ENCODE data around the gene RAB17.

The RAB17 gene

GRCh38 chr2:237540223-237540775, 50.2 kb downstream of the RAB17 start:
- H3K27ac ChIP-seq (ENCODE audit: low read depth, low read length) = no peak overlapping the region
- H3K9ac ChIP-seq (ENCODE audit: low read length) = no peak overlapping the region
- no peaks in the 10 kb centered on the region for H3K36me3 ChIP-seq (ENCODE audit: control insufficient read depth, insufficient read depth, low read length)
- H3K27me3 ChIP-seq (ENCODE audit: control insufficient read depth, insufficient read depth, low read length) = no peaks in the 10 kb centered on the region
- H3K4me1 ChIP-seq (ENCODE audit: control insufficient read depth, insufficient read depth, low read length) = no peaks in the 10 kb centered on the region
- no peak overlapping the region for H3K4me3 ChIP-seq (ENCODE audit: low read length)

- H3K36me3 ChIP-seq (ENCODE audit: control insufficient read depth, insufficient read depth, low read length) = no peaks in the 10 kb centered on the region
- H3K9ac ChIP-seq (ENCODE audit: low read length) = no peak overlapping the region
- no peaks in the 10 kb centered on the region for H3K4me1 ChIP-seq (ENCODE audit: control insufficient read depth, insufficient read depth, low read length)
- no peak overlapping the region for H3K4me3 ChIP-seq (ENCODE audit: low read length)
- H3K27ac ChIP-seq (ENCODE audit: low read depth, low read length) = no peak overlapping the region
- H3K27me3 ChIP-seq (ENCODE audit: control insufficient read depth, insufficient read depth, low read length) = no peaks in the 10 kb centered on the region
Measured at GRCh38 chr2:237539681-237540080, 50.9 kb downstream of the RAB17 start.

GRCh38 chr2:237538901-237539300, 51.6 kb downstream of the RAB17 start:
- no peak overlapping the region for H3K4me3 ChIP-seq (ENCODE audit: low read length)
- no peak overlapping the region for H3K27ac ChIP-seq (ENCODE audit: low read depth, low read length)
- no peak overlapping the region for H3K9ac ChIP-seq (ENCODE audit: low read length)
- H3K4me1 ChIP-seq (ENCODE audit: control insufficient read depth, insufficient read depth, low read length) = no peaks in the 10 kb centered on the region
- no peaks in the 10 kb centered on the region for H3K36me3 ChIP-seq (ENCODE audit: control insufficient read depth, insufficient read depth, low read length)
- no peaks in the 10 kb centered on the region for H3K27me3 ChIP-seq (ENCODE audit: control insufficient read depth, insufficient read depth, low read length)

- Histone ChIP-seq H3K9ac (ENCODE audit: low read length) (no peak overlapping the region), H3K27me3 (ENCODE audit: control insufficient read depth, insufficient read depth, low read length) (no peaks in the 10 kb centered on the region), H3K27ac (ENCODE audit: low read depth, low read length) (no peak overlapping the region), H3K4me1 (ENCODE audit: control insufficient read depth, insufficient read depth, low read length) (no peaks in the 10 kb centered on the region), H3K36me3 (ENCODE audit: control insufficient read depth, insufficient read depth, low read length) (no peaks in the 10 kb centered on the region), H3K4me3 (ENCODE audit: low read length) (no peak overlapping the region)
Measured at GRCh38 chr2:237538001-237538720, 52.4 kb downstream of the RAB17 start.

- H3K27ac ChIP-seq (ENCODE audit: low read depth, low read length) = no peak overlapping the region
- no peak overlapping the region for H3K9ac ChIP-seq (ENCODE audit: low read length)
- no peaks in the 10 kb centered on the region for H3K36me3 ChIP-seq (ENCODE audit: control insufficient read depth, insufficient read depth, low read length)
- no peaks in the 10 kb centered on the region for H3K27me3 ChIP-seq (ENCODE audit: control insufficient read depth, insufficient read depth, low read length)
- no peak overlapping the region for H3K4me3 ChIP-seq (ENCODE audit: low read length)
- no peaks in the 10 kb centered on the region for H3K4me1 ChIP-seq (ENCODE audit: control insufficient read depth, insufficient read depth, low read length)
Measured at GRCh38 chr2:237536617-237537016, 53.9 kb downstream of the RAB17 start.

- H3K27me3 ChIP-seq (ENCODE audit: control insufficient read depth, insufficient read depth, low read length) = no peaks in the 10 kb centered on the region
- no peaks in the 10 kb centered on the region for H3K4me1 ChIP-seq (ENCODE audit: control insufficient read depth, insufficient read depth, low read length)
- H3K27ac ChIP-seq (ENCODE audit: low read depth, low read length) = no peak overlapping the region
- H3K9ac ChIP-seq (ENCODE audit: low read length) = no peak overlapping the region
- H3K36me3 ChIP-seq (ENCODE audit: control insufficient read depth, insufficient read depth, low read length) = no peaks in the 10 kb centered on the region
- H3K4me3 ChIP-seq (ENCODE audit: low read length) = no peak overlapping the region
Measured at GRCh38 chr2:237536083-237536415, 54.5 kb downstream of the RAB17 start.

GRCh38 chr2:237535385-237536082, 55.0 kb downstream of the RAB17 start:
- no peaks in the 10 kb centered on the region for H3K36me3 ChIP-seq (ENCODE audit: control insufficient read depth, insufficient read depth, low read length)
- no peak overlapping the region for H3K27ac ChIP-seq (ENCODE audit: low read depth, low read length)
- H3K4me1 ChIP-seq (ENCODE audit: control insufficient read depth, insufficient read depth, low read length) = no peaks in the 10 kb centered on the region
- no peak overlapping the region for H3K9ac ChIP-seq (ENCODE audit: low read length)
- H3K27me3 ChIP-seq (ENCODE audit: control insufficient read depth, insufficient read depth, low read length) = no peaks in the 10 kb centered on the region
- no peak overlapping the region for H3K4me3 ChIP-seq (ENCODE audit: low read length)

- Histone ChIP-seq H3K27me3 (ENCODE audit: control insufficient read depth, insufficient read depth, low read length) (no peaks in the 10 kb centered on the region), H3K4me3 (ENCODE audit: low read length) (no peak overlapping the region), H3K9ac (ENCODE audit: low read length) (no peak overlapping the region), H3K36me3 (ENCODE audit: control insufficient read depth, insufficient read depth, low read length) (no peaks in the 10 kb centered on the region), H3K27ac (ENCODE audit: low read depth, low read length) (no peak overlapping the region), H3K4me1 (ENCODE audit: control insufficient read depth, insufficient read depth, low read length) (no peaks in the 10 kb centered on the region)
Measured at GRCh38 chr2:237534380-237534779, 56.2 kb downstream of the RAB17 start.

- no peaks in the 10 kb centered on the region for H3K4me1 ChIP-seq (ENCODE audit: control insufficient read depth, insufficient read depth, low read length)
- no peak overlapping the region for H3K9ac ChIP-seq (ENCODE audit: low read length)
- no peaks in the 10 kb centered on the region for H3K27me3 ChIP-seq (ENCODE audit: control insufficient read depth, insufficient read depth, low read length)
- no peaks in the 10 kb centered on the region for H3K36me3 ChIP-seq (ENCODE audit: control insufficient read depth, insufficient read depth, low read length)
- H3K4me3 ChIP-seq (ENCODE audit: low read length) = no peak overlapping the region
- no peak overlapping the region for H3K27ac ChIP-seq (ENCODE audit: low read depth, low read length)
Measured at GRCh38 chr2:237533668-237534161, 56.8 kb downstream of the RAB17 start.

GRCh38 chr2:237532160-237532559, 58.4 kb downstream of the RAB17 start:
- Histone ChIP-seq H3K9ac (ENCODE audit: low read length) (no peak overlapping the region), H3K36me3 (ENCODE audit: control insufficient read depth, insufficient read depth, low read length) (no peaks in the 10 kb centered on the region), H3K4me3 (ENCODE audit: low read length) (no peak overlapping the region), H3K4me1 (ENCODE audit: control insufficient read depth, insufficient read depth, low read length) (no peaks in the 10 kb centered on the region), H3K27me3 (ENCODE audit: control insufficient read depth, insufficient read depth, low read length) (no peaks in the 10 kb centered on the region), H3K27ac (ENCODE audit: low read depth, low read length) (no peak overlapping the region)

- H3K27ac ChIP-seq (ENCODE audit: low read depth, low read length) = no peak overlapping the region
Measured at GRCh38 chr2:237530472-237531433, 59.8 kb downstream of the RAB17 start.

More at GRCh38 chr2:237530472-237531433, 59.8 kb downstream of the RAB17 start:
- Histone ChIP-seq H3K9ac (ENCODE audit: low read length) (no peak overlapping the region), H3K27me3 (ENCODE audit: control insufficient read depth, insufficient read depth, low read length) (no peaks in the 10 kb centered on the region), H3K36me3 (ENCODE audit: control insufficient read depth, insufficient read depth, low read length) (no peaks in the 10 kb centered on the region), H3K4me3 (ENCODE audit: low read length) (no peak overlapping the region), H3K4me1 (ENCODE audit: control insufficient read depth, insufficient read depth, low read length) (no peaks in the 10 kb centered on the region)

All from rectal smooth muscle tissue (tissue), 1 donor.